Loucy (cell line): ENCODE measurements around the gene SORBS1.

Experiments used
- H2AFZ ChIP-seq: fragments of 200-600 bp; sonication (generic); 2 replicates; pipeline ENCODE4 v1.6.0; 2016; ENCODE audit warnings: antibody characterized with exemption, mild to moderate bottlenecking, low read length, moderate library complexity
- H3F3A ChIP-seq: fragments of 200-600 bp; 2 replicates; pipeline ENCODE4 v1.6.0; 2016; ENCODE audit warnings: antibody characterized with exemption, low read depth, mild to moderate bottlenecking
- H3K27me3 ChIP-seq: fragments of 200-600 bp; sonication (generic); 2 replicates; pipeline ENCODE4 v1.6.1; 2014; ENCODE audit warnings: low read length, mild to moderate bottlenecking; ENCODE audit not compliant: insufficient read depth, poor library complexity, severe bottlenecking
- H3K36me3 ChIP-seq: fragments of 200-600 bp; sonication (generic); 2 replicates; pipeline ENCODE4 v1.6.1; 2016; ENCODE audit warnings: low read length; ENCODE audit not compliant: insufficient read depth
- H3K4me1 ChIP-seq: fragments of 200-600 bp; sonication (generic); 2 replicates; pipeline ENCODE4 v1.5.1; 2014; ENCODE audit warnings: low read length, mild to moderate bottlenecking; ENCODE audit not compliant: insufficient read depth, poor library complexity, severe bottlenecking
- H3K4me2 ChIP-seq: fragments of 200-600 bp; sonication (generic); 2 replicates; pipeline ENCODE4 v1.6.0; 2014; ENCODE audit warnings: antibody characterized with exemption, low read length, low read depth, mild to moderate bottlenecking; ENCODE audit not compliant: poor library complexity, severe bottlenecking
- H3K4me3 ChIP-seq: fragments of 200-600 bp; sonication (generic); 2 replicates; pipeline ENCODE4 v1.5.1; 2014; ENCODE audit warnings: low read length, mild to moderate bottlenecking, mixed read lengths; ENCODE audit not compliant: poor library complexity, severe bottlenecking
- H3K79me2 ChIP-seq: fragments of 200-600 bp; sonication (generic); 2 replicates; pipeline ENCODE4 v1.6.1; 2014; ENCODE audit warnings: low read length; ENCODE audit not compliant: insufficient read depth
- H3K9ac ChIP-seq: fragments of 200-600 bp; sonication (generic); 2 replicates; pipeline ENCODE4 v1.6.0; 2014; ENCODE audit warnings: mild to moderate bottlenecking, low read depth, low read length, moderate library complexity; ENCODE audit not compliant: poor library complexity, severe bottlenecking
- H3K9me2 ChIP-seq: fragments of 200-600 bp; sonication (generic); replicated peaks from 2 replicates; pipeline ENCODE4 v1.6.1; 2016; ENCODE audit warnings: low read depth, low read length, mixed read lengths
- H3K9me3 ChIP-seq: fragments of 200-600 bp; sonication (generic); 2 replicates; pipeline ENCODE4 v1.6.1; 2014; ENCODE audit warnings: mild to moderate bottlenecking, antibody characterized with exemption, low read length, low read depth; ENCODE audit not compliant: insufficient read depth
- H4K20me1 ChIP-seq: fragments of 200-600 bp; sonication (generic); 2 replicates; pipeline ENCODE4 v1.6.0; 2014; ENCODE audit warnings: antibody characterized with exemption, low read length, mild to moderate bottlenecking; ENCODE audit not compliant: insufficient read depth, poor library complexity, severe bottlenecking
- EZH2phosphoT487 ChIP-seq: fragments of 200-600 bp; IDR thresholded peaks from 2 replicates; pipeline ENCODE4 v1.6.1; 2018; ENCODE audit warnings: antibody characterized with exemption, mild to moderate bottlenecking, moderate library complexity, borderline replicate concordance
- TF ChIP-seq, protein P1 (sequence below): fragments of 200-600 bp; sonication (generic); conservative IDR thresholded peaks from 2 replicates; pipeline ENCODE4 v1.5.1; 2014; ENCODE audit warnings: mild to moderate bottlenecking, antibody characterized with exemption, low read length

SORBS1 gene

DNA sequence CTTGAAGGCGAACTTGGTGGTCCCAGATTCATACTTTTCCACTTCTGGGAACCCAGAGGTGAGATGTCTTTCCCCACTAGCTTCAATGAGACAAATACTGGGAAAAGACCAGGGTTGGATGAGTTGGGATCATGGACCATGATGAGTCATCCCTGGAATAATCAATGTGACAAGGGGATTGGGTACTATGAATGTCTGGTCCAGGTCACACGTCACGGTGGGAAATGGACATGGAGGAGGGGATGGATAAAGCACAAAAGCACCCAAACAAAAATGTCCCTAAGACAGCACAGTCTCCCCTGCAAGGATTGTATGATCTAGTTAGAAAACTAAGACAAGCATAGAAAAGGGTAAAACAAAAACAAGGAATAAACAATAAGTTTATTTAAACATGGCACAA, 12.4 kb upstream of the SORBS1 start:
- no peaks in the 10 kb centered on the region for H3K9me2 ChIP-seq
- no peaks in the 10 kb centered on the region for H3K27me3 ChIP-seq
- no peak overlapping the region for H2AFZ ChIP-seq
- TF ChIP-seq EZH2phosphoT487: no peak
- TF ChIP-seq, protein P1, sequence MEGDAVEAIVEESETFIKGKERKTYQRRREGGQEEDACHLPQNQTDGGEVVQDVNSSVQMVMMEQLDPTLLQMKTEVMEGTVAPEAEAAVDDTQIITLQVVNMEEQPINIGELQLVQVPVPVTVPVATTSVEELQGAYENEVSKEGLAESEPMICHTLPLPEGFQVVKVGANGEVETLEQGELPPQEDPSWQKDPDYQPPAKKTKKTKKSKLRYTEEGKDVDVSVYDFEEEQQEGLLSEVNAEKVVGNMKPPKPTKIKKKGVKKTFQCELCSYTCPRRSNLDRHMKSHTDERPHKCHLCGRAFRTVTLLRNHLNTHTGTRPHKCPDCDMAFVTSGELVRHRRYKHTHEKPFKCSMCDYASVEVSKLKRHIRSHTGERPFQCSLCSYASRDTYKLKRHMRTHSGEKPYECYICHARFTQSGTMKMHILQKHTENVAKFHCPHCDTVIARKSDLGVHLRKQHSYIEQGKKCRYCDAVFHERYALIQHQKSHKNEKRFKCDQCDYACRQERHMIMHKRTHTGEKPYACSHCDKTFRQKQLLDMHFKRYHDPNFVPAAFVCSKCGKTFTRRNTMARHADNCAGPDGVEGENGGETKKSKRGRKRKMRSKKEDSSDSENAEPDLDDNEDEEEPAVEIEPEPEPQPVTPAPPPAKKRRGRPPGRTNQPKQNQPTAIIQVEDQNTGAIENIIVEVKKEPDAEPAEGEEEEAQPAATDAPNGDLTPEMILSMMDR: no peak
- H3K4me1 ChIP-seq: no peaks in the 10 kb centered on the region
- H3F3A ChIP-seq: no peaks in the 10 kb centered on the region
- H3K9me3 ChIP-seq: no peaks in the 10 kb centered on the region
- H3K79me2 ChIP-seq: no peaks in the 10 kb centered on the region
- H4K20me1 ChIP-seq: no peaks in the 10 kb centered on the region
- no peaks in the 10 kb centered on the region for H3K36me3 ChIP-seq
- H3K4me2 ChIP-seq: no peak overlapping the region
- H3K9ac ChIP-seq: no peak overlapping the region
- no peak overlapping the region for H3K4me3 ChIP-seq

DNA sequence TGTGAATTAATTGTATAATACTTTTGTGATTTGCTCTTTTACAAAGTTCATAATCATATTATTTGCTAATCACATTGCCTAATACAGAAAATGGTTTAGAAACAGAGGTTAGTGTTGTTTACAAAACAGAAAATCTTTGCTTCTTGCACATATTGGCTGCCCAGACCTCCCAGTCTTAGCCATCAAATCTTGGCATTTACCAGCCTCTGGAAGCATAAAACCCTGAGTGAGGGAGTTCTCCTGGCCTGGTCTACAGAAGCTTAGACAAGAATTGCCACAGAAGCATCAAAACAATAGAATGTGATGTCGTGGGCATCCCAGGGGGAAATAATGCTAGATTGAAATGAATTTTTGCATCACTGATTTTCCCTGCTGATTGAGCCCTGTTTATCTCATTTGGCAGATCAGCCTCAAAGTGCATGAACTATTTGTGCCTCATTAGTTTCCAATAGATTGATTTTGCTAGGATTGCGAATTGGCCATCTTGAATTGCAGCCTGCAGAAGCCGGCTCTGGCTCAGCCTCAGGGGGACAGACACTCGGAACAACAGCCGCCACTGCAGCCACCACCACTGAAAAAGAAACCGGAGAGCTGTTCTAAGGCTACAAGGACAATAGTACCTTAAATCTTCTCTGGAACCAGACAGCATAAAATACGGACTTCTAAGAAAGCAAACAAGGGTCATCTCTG, 11.1 kb upstream of the SORBS1 start:
- Histone ChIP-seq H3K79me2 (no peaks in the 10 kb centered on the region), H3K4me1 (no peaks in the 10 kb centered on the region), H3K9me3 (no peaks in the 10 kb centered on the region), H4K20me1 (no peaks in the 10 kb centered on the region), H3K4me3 (no peak overlapping the region), H3K9ac (no peak overlapping the region), H3K36me3 (no peaks in the 10 kb centered on the region), H2AFZ (no peak overlapping the region), H3K4me2 (no peak overlapping the region), H3F3A (no peaks in the 10 kb centered on the region), H3K27me3 (no peaks in the 10 kb centered on the region), H3K9me2 (no peaks in the 10 kb centered on the region)
- no peak for TF ChIP-seq EZH2phosphoT487
- TF ChIP-seq, protein P1: no peak

DNA sequence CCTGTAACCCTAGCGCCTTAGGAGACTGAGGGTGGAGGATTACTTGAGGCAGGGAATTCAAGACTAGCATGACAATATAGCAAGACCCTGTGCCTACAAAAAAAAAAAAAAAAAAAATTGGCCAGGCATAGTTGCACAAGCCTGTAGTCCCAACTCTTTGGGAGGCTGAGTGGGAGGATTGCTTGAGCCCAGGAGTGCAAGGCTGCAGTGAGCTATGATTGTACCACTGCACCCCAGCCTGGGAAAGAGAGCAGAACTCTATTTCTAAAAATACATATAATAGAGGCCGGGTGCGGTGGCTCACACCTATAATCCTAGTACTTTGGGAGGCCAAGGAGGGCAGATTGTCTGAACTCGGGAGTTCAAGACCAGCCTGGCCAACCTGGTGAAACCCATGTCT, 10.2 kb upstream of the SORBS1 start:
- no peak overlapping the region for H3K4me3 ChIP-seq
- TF ChIP-seq, protein P1: no peak
- no peak for TF ChIP-seq EZH2phosphoT487
- no peak overlapping the region for H3K9ac ChIP-seq

More for the DNA sequence above, 10.2 kb upstream of the SORBS1 start:
- no peaks in the 10 kb centered on the region for H3K9me3 ChIP-seq
- no peak overlapping the region for H3K4me2 ChIP-seq
- no peaks in the 10 kb centered on the region for H3K9me2 ChIP-seq
- H3K27me3 ChIP-seq: no peaks in the 10 kb centered on the region
- no peak overlapping the region for H2AFZ ChIP-seq
- H3K4me1 ChIP-seq: no peaks in the 10 kb centered on the region
- H3K79me2 ChIP-seq: no peaks in the 10 kb centered on the region
- no peaks in the 10 kb centered on the region for H4K20me1 ChIP-seq
- H3F3A ChIP-seq: no peaks in the 10 kb centered on the region
- no peaks in the 10 kb centered on the region for H3K36me3 ChIP-seq
